ENCODE results near the gene NEURL1. TPM values are rescaled to one million over a fixed set of nuclear protein-coding genes. Genes with fewer than 3 reads are reported as not detected.
"Not testable (repeated sequence)": the region's sequence is repeated elsewhere in the genome, so short reads cannot be mapped to it uniquely, and the experiment has no call there.

NEURL1 gene
- total and polyA plus RNA-seq, 2 donors: 5.2 to 27.8 TPM

GRCh38 chr10:103598654-103599115 lies 105.2 kb downstream of the NEURL1 start:
- Histone ChIP-seq H3K27ac (ENCODE audit: low read depth) (no peak overlapping the region), H3K36me3 (ENCODE audit: insufficient read depth) (no peaks in the 10 kb centered on the region), H3K4me1 (ENCODE audit: insufficient read depth) (no peaks in the 10 kb centered on the region), H3K4me3 (ENCODE audit: low read depth, low read length) (no peak overlapping the region)
- no peak for DNase-seq (ENCODE audit: extremely low spot score)
- 43% methylated on average over 7 of the region's 7 CpGs for WGBS

GRCh38 chr10:103599211-103599610 lies 105.7 kb downstream of the NEURL1 start:
- DNase-seq (ENCODE audit: extremely low spot score): no peak
- 43% methylated on average over 3 of the region's 3 CpGs for WGBS

DNA sequence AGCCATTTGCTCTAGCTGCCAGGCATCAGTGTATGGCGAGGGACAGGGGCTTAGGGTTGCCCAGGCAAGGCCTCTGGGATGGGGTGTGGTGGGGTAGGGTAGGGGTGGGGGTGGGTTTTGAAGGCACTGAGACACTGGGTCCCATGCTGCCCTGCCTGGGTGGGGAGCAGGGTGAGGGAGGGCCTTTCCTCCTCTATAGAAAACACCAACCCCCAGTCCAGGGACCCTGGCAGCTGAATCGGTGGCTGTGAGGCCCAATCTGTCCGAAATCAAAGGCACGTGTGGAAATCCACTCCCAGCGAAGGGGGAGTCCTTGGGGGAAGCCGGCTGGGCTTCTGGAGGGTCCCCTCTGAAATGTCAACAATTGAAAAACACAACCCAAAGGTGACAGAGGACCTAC lies 106.4 kb downstream of the NEURL1 start:
- H3K36me3 ChIP-seq (ENCODE audit: insufficient read depth): no peaks in the 10 kb centered on the region
- DNase-seq (ENCODE audit: extremely low spot score): no peak
- H3K4me1 ChIP-seq (ENCODE audit: insufficient read depth): no peaks in the 10 kb centered on the region
- no peak overlapping the region for H3K27ac ChIP-seq (ENCODE audit: low read depth)
- no peak overlapping the region for H3K4me3 ChIP-seq (ENCODE audit: low read depth, low read length)
- 70% methylated on average over 6 of the region's 6 CpGs for WGBS

More at GRCh38 chr10:103599211-103599610, 105.7 kb downstream of the NEURL1 start:
- Histone ChIP-seq H3K27ac (ENCODE audit: low read depth) (no peak overlapping the region), H3K36me3 (ENCODE audit: insufficient read depth) (no peaks in the 10 kb centered on the region), H3K4me1 (ENCODE audit: insufficient read depth) (no peaks in the 10 kb centered on the region), H3K4me3 (ENCODE audit: low read depth, low read length) (no peak overlapping the region)

DNA sequence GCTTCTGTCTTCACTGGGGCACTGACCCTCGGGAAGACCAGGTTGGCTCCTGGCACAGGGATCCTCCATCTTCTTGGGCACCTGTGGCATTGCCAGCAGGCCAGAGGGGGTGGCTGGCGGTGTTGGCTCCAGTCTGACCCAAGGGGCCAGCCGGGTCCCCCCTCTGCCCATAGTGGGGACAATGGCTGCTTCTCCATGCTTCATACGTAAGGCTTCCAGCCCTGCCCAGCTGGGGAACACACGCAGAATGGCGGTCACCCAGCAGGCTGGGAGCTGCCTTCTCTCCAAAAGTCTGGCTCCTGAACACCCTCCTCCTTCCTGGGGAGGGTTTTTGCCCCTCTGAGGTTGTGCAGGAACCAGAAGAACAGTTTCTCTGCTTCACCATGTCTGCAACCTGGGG lies 106.8 kb downstream of the NEURL1 start:
- Histone ChIP-seq H3K36me3 (ENCODE audit: insufficient read depth) (no peaks in the 10 kb centered on the region), H3K27ac (ENCODE audit: low read depth) (peak overlapping the region; percentile 54), H3K4me1 (ENCODE audit: insufficient read depth) (no peaks in the 10 kb centered on the region), H3K4me3 (ENCODE audit: low read depth, low read length) (no peak overlapping the region)
- DNase-seq (ENCODE audit: extremely low spot score): no peak
- 75% methylated on average over 6 of the region's 6 CpGs for WGBS

GRCh38 chr10:103600956-103601569 lies 107.6 kb downstream of the NEURL1 start:
- Histone ChIP-seq H3K27ac (ENCODE audit: low read depth) (peak overlapping the region; percentile 45), H3K4me3 (ENCODE audit: low read depth, low read length) (no peak overlapping the region), H3K4me1 (ENCODE audit: insufficient read depth) (no peaks in the 10 kb centered on the region), H3K36me3 (ENCODE audit: insufficient read depth) (no peaks in the 10 kb centered on the region)
- DNase-seq (ENCODE audit: extremely low spot score): no peak
- 52% methylated on average over 7 of the region's 7 CpGs for WGBS

GRCh38 chr10:103602028-103602851 lies 108.7 kb downstream of the NEURL1 start:
- no peaks in the 10 kb centered on the region for H3K36me3 ChIP-seq (ENCODE audit: insufficient read depth)

GRCh38 chr10:103602852-103603155 lies 109.3 kb downstream of the NEURL1 start:
- no peak overlapping the region for H3K4me3 ChIP-seq (ENCODE audit: low read depth, low read length)
- H3K27ac ChIP-seq (ENCODE audit: low read depth): no peak overlapping the region
- H3K36me3 ChIP-seq (ENCODE audit: insufficient read depth): no peaks in the 10 kb centered on the region
- 90% methylated on average over 16 of the region's 16 CpGs for WGBS
- no peaks in the 10 kb centered on the region for H3K4me1 ChIP-seq (ENCODE audit: insufficient read depth)
- DNase-seq (ENCODE audit: extremely low spot score): no peak

More at GRCh38 chr10:103602028-103602851, 108.7 kb downstream of the NEURL1 start:
- H3K4me1 ChIP-seq (ENCODE audit: insufficient read depth): no peaks in the 10 kb centered on the region
- DNase-seq (ENCODE audit: extremely low spot score): no peak
- 91% methylated on average over 47 of the region's 47 CpGs for WGBS
- H3K4me3 ChIP-seq (ENCODE audit: low read depth, low read length): no peak overlapping the region
- H3K27ac ChIP-seq (ENCODE audit: low read depth): no peak overlapping the region

DNA sequence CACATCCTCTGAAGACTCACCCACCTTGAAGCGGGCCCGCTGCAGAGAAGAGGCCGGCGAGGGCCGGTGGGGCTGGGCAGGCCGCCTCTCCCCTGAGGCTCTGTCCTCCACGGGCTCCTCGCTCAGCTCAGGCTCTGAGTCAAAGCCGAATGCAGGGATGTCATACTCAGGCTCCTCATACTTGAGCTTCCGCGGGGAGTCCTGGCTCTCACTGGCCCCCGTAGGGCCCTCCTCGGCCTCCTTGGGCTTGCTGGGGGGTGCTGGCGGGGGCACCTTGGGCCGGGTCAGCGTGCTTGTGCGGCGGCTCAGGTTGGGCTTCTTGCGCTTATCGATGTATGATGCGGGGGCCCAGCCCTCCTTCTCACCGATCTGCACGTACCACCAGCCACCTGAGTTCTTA lies 109.9 kb downstream of the NEURL1 start:
- Histone ChIP-seq H3K27ac (ENCODE audit: low read depth) (no peak overlapping the region), H3K36me3 (ENCODE audit: insufficient read depth) (no peaks in the 10 kb centered on the region), H3K4me1 (ENCODE audit: insufficient read depth) (no peaks in the 10 kb centered on the region), H3K4me3 (ENCODE audit: low read depth, low read length) (no peak overlapping the region)
- no peak for DNase-seq (ENCODE audit: extremely low spot score)
- WGBS: 93% methylated on average over 23 of the region's 23 CpGs

GRCh38 chr10:103605359-103606096 lies 112.0 kb downstream of the NEURL1 start:
- DNase-seq (ENCODE audit: extremely low spot score): no peak
- 51% methylated on average over 12 of the region's 12 CpGs for WGBS
- Histone ChIP-seq H3K4me3 (ENCODE audit: low read depth, low read length) (no peak overlapping the region), H3K27ac (ENCODE audit: low read depth) (no peak overlapping the region), H3K4me1 (ENCODE audit: insufficient read depth) (no peaks in the 10 kb centered on the region), H3K36me3 (ENCODE audit: insufficient read depth) (no peaks in the 10 kb centered on the region)

GRCh38 chr10:103606097-103606438 lies 112.6 kb downstream of the NEURL1 start:
- H3K4me1 ChIP-seq (ENCODE audit: insufficient read depth); H3K4me3 ChIP-seq (ENCODE audit: low read depth, low read length); H3K27ac ChIP-seq (ENCODE audit: low read depth); DNase-seq (ENCODE audit: extremely low spot score); H3K36me3 ChIP-seq (ENCODE audit: insufficient read depth): not testable (repeated sequence)
- WGBS: 82% methylated on average over 1 of the region's 1 CpG

GRCh38 chr10:103607051-103607450 lies 113.5 kb downstream of the NEURL1 start:
- not testable (repeated sequence) for H3K36me3 ChIP-seq (ENCODE audit: insufficient read depth); H3K27ac ChIP-seq (ENCODE audit: low read depth); H3K4me3 ChIP-seq (ENCODE audit: low read depth, low read length); H3K4me1 ChIP-seq (ENCODE audit: insufficient read depth); DNase-seq (ENCODE audit: extremely low spot score)
- WGBS: 91% methylated on average over 28 of the region's 32 CpGs

DNA sequence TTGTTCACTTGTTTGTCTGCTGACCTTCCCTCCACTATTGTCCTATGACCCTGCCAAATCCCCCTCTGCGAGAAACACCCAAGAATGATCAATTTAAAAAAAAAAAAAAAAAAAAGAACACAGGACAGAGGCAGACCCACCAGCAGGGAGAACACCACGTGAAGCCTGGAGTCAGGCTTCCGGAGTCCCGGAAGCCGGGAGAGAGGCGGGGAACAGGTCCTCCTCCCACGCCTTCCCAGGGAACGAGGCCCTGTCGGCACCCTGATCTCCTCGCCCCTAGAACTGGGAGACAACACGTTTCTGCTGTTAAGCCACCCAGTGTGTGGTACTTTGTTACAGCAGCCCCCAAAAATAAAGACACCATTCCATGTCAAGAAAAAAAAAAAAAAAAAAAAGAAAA lies 114.6 kb downstream of the NEURL1 start:
- 89% methylated on average over 11 of the region's 11 CpGs for WGBS
- H3K4me3 ChIP-seq (ENCODE audit: low read depth, low read length); H3K27ac ChIP-seq (ENCODE audit: low read depth); H3K36me3 ChIP-seq (ENCODE audit: insufficient read depth); H3K4me1 ChIP-seq (ENCODE audit: insufficient read depth); DNase-seq (ENCODE audit: extremely low spot score): not testable (repeated sequence)

DNA sequence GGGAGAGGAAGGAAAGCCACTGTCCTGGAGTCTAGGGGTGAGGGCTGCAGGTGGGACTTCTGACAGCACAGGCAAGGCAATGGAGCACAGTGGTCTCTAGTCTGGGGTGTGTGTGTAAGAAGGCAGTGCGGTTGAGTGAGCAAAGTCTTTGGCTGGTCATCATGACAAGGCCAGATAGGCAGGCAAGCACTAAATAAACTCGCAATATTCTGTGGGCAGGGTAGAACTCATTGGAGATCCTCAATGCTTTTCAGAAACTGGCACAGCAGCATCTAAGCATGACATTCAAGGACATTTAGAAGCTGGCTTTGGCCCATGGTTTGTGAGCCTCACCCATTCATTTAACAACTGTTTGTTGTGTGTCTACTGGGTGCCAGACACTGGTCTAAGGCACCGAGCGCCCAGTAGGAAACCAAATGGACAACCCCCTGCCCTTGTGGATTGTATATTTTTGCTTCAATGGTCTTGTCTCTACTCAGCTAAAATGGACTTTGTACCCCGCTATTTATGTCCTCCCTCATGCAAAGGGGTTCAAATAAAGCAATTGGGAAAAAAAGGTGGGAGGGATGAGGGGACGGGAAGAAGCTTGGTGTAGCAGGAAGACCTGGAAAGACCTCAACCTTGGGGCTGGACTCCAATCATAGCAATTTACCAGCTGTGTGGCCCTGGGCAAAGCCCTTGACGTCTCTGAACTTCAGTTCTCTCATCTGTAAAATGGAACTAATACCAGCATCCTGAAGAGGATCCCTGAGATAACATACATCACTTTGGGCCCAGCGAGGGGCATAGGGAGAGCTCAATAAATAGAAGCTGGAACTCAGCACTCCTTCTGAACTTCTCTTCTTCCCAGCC lies 116.0 kb downstream of the NEURL1 start:
- no peak for DNase-seq (ENCODE audit: extremely low spot score)
- H3K4me3 ChIP-seq (ENCODE audit: low read depth, low read length): no peak overlapping the region
- 95% methylated on average over 8 of the region's 8 CpGs for whole genome bisulfite sequencing
- H3K27ac ChIP-seq (ENCODE audit: low read depth): no peak overlapping the region
- H3K36me3 ChIP-seq (ENCODE audit: insufficient read depth): no peaks in the 10 kb centered on the region
- H3K4me1 ChIP-seq (ENCODE audit: insufficient read depth): no peaks in the 10 kb centered on the region
